CD4-positive, alpha-beta T cell treated with Interleukin-6 at 100 ng/mL for 8 hours (primary cell): ENCODE results near the gene TSEN15.

ENCODE experiments used
- DNase-seq: peaks from one replicate; pipeline ENCODE4 v3.0.0-alpha.2; 2020; ENCODE audit warnings: mixed read lengths, low spot score

Gene TSEN15

DNA sequence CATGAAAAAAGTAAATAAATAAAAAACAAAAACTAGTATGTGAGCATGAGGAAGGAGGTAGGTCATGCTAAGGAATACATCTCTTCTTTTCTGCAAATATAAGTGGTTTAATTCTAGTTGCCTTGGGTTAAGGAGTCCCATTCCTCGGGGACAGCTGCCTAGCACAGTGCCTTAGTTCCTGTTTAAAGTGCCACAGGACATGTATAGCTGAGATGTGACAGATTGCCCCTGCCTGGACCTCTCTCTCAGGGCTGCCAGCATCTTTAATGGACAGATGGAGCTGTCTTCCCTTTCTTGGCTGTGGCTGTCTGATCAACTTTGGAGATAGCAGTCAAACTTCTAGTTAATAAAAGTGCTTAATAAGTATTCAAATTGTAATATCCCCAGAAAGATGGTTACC is 50.0 kb downstream of the TSEN15 start:
- DNase-seq = no peak

DNA sequence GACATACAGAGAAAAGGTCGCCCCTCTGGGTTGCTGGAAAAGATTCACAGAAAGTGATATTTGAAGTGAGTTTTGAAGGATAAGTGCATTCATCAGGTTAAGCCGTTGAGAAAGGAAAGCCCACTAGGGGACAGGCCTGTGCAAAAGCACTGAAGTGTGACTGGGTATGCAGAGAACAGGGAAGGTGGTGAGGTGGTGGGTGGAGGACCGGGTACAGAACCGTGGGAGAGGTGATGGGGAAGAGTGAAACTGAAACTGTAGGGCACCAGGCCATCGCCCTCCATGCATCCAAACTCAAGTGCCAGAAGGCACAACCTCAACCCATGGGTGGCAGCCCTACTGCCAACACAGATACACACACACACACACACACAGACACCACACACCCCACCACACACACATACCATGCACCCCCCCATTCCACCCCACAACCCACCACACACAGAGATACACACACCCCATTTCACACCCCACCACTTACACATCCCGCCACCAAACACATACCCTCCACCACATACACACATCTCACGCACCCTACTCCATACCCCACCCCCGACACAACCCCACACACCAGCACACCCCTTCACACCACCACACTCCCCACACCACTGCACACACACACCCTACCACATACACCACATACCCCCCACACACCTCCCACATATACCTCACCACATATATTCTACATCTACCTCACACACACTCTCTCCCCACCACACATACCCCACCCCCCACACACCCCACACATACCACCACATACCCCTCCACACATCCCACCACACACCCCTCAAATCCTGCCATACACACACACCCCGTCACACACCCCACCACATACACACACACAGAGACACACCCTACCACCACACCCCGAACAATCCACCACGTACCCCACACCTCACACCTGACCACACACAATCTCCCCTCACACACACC is 59.0 kb downstream of the TSEN15 start:
- no peak for DNase-seq

DNA sequence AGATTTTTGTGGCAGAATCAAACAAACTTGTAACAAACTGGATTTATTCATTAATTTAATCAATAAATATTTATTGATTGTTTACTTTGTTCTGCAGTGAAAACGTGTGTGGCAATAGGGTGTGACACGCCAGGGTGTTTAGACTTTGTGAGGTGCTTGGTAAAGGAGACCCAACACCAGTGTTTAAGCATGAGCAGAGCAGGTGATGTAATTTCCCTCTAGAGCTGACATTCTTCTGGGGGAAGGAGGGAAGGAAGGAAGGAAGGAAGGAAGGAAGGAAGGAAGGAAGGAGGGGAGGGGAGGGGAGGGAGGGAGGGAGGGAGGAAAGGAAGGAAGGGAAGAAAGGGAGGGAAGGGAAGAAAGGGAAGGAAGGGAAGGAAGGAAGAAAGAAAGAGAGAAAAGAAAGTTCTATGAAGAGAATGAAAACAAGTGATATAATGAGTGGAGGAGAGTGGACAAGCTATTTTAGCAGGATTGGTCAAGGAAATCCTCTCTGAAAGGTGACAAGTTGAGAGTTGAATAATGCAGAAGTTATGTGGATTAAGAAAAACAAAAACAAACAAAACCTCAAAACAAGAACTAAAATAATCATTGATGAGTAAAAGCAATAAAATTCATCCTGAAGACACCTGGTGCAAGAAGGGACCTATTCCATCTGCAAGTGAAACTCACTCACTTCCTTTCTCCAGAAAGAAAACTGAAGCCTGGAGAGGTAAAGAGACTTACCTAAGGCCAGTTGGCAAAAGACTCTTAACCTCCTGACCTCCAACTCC is 60.8 kb downstream of the TSEN15 start:
- DNase-seq = no peak

DNA sequence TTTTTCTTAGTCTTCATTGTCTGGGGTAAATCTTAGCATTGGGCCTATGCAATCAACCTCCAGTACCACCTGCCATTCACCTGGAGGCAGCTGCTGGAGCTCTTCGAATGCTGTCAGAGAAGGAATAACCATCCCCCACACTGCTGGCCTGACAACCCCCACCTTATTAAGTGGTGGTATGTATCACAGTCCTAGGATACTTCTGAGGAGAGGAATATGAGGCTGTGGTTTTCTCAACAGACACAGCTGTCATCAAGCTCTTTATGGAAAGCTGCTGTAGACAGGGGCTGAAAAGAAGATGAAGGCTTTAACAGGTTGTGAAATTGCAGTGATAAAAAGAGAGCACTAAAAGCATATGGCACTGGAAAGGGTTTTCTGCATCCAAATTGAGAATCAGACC is 61.7 kb downstream of the TSEN15 start:
- no peak for DNase-seq

DNA sequence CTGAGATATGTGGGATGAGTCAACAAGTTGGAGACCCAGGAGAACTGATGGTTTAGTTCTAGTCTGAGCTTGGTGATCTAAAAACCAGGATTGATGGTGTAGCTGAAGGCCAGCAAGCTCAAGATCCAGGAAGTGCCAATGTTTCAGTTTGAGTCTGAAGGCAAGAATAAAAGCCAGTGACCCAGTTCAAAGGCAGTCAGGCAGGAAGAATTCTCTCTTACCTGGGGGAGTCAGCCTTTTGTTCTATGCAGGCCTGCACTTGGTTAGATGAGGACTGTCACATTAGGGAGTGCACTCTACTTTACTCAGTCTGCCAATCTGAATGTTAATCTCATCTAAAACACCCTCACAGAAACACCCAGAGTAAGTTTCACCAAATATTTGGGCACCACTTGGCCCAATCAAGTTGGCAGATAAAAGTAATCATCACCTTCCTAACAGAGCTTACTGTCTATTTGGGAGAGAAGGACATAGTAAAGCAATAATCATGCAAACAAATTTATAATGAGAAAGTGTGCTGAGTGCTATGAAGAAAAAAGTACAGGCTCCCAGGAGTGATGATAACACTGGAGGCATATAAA is 63.4 kb downstream of the TSEN15 start:
- no peak for DNase-seq

DNA sequence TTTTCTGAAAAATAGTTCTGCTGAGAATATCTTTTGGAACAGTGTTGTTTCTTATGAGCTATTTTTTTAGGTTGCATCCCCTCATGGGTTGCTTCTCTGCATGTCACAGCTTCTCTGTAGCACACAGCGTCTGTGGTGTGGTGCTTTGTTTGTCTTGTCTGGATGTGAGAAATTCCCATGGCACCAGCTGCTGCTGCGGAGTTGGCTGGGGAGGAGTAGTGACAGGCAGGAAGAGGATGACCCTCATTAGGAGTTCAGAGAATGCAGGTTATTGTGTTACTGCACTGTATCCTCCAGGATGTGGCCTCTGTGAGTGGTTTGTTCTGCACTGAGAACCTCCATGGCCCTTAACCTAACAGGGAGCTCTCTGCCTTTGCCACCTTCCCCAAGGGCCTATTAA is 64.8 kb downstream of the TSEN15 start:
- DNase-seq = no peak

DNA sequence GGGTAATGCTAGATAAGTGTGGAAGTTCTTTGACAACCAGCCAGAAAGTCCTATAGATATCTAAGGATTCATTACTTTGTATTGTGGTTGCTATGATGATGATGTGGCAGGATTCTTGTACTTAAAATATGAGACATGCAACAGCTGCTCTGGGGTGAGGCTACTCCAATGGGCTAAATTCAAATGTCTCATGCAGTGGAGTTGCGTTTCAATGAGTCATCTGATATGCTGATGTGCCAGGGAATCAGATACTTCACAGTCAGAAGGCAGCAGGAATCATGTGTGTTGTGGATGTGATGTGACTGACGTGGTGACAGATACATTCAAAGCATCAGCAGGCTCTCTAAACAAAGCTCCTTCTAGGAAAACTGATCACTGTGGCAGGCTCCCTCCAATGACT is 66.5 kb downstream of the TSEN15 start:
- DNase-seq = no peak
